ENCODE data around the gene HERC2.
A peak's percentile ranks its signal among the peaks of the same experiment; 100 is the strongest.
"Not testable (repeated sequence)": the region's sequence is repeated elsewhere in the genome, so short reads cannot be mapped to it uniquely, and the experiment has no call there.

Gene HERC2

GRCh38 chr15:28273468-28273867 lies 48.5 kb downstream of the HERC2 start:
- DNase-seq: no peak

DNA sequence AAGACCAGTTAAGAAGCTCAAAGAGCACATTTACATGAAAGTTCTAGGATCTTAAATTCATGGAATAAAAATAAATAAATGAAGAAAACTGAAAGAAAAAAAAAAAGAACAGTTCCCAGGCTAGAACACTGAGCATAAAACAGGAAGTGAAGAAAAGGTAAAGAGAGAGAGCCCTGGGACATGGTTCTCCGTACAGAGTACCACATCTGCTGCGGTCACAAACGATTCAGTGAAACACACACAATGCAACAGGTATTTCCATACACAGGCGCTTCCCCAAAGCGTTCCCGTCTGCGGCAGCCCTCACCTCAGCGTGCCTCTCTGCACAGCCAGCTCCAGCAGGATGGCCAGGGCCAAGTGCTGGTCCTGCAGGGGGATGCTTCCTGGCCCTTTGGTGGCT lies 49.4 kb downstream of the HERC2 start:
- DNase-seq: no peak

DNA sequence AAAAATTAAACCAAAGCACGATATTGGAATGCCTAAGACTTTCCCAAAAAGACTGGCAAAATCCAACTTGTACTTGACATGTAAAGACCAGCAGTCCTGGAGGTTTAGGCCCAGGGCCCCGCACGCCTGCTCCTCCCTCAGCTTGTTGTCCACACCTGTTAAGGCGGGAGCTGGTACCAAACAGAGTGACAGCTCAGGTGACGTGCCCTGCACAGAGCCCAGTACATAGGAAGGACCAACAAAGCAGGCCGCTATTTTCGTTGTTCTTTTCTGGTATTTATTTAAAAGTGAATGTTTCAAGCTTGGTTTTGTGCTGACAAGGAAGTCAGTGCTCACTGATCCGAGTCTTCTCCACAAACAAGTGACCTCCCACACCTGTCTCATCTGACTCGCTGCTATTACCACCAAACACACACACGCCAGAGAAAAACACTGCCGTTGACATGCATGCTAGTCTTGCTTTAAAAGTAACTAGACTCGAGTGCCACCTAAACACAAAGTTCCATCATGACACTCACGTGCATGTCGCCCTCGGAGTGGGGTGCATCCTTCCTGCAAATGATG lies 50.2 kb downstream of the HERC2 start:
- no peak for DNase-seq

- DNase-seq: no peak
These were observed 52.9 kb downstream of the HERC2 start for GRCh38 chr15:28269097-28269496.

GRCh38 chr15:28267727-28268126 lies 54.3 kb downstream of the HERC2 start:
- DNase-seq: no peak

DNA sequence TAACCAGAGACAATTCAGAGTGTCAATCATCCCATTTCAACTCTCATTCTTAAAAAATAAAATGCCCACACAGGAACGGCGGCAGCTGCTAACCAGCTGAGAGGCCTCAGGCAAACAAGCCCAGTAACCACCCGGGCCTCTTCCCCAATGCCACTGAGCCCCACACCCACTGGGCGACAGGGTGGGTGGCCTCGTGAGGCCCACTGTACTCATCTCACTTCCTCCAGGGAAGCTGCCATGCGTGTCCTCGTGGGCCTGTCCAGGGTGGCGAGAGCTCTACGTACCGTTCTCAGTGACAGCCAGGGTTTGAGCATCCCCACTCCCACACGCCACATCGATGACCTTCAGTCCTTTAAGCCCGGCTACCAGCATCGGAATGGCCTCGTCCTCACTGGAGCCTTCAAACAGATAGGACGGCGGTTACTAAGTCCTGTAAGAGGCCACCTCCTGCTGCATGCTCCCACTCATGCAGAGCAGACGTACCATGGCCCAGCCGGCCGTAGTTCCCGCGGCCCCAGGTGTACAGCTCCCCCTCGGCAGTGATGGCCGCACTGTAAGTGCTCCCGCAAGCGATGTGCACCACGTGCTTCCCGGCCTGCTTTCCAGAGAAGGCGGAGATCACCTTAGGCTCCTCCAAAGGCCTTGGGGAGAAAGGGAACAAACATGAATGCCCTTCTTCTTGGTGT lies 56.5 kb downstream of the HERC2 start:
- no peak for DNase-seq

- DNase-seq: no peak
These were observed 57.8 kb downstream of the HERC2 start for GRCh38 chr15:28264166-28264565.

GRCh38 chr15:28262438-28262837 lies 59.5 kb downstream of the HERC2 start:
- no peak for DNase-seq

GRCh38 chr15:28260722-28261121 lies 61.3 kb downstream of the HERC2 start:
- DNase-seq: no peak

GRCh38 chr15:28260317-28260716 lies 61.7 kb downstream of the HERC2 start:
- DNase-seq: no peak

- no peak for DNase-seq
These were observed 66.0 kb downstream of the HERC2 start for GRCh38 chr15:28255965-28256364.

DNA sequence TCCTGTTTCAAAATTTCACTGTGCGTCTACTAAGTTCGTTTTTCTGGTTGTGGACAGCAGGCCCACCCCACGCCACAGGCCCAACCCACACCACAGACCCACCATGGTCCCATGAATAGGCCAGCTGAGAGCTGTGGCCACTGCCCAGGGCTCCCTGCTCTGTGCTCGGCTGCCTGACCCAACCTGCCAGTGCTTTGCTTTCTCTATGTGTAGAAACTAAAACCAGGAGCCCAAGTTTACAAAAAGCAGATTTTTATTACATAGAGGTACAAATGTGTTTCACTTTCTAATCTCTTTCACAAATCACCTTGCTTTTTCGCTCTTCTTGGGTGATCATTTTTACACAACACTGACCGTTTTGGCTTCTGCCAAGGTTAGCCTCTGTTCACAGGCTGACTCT lies 69.1 kb downstream of the HERC2 start:
- no peak for DNase-seq

- no peak for DNase-seq
These were observed 75.4 kb downstream of the HERC2 start for GRCh38 chr15:28246605-28247004.

DNA sequence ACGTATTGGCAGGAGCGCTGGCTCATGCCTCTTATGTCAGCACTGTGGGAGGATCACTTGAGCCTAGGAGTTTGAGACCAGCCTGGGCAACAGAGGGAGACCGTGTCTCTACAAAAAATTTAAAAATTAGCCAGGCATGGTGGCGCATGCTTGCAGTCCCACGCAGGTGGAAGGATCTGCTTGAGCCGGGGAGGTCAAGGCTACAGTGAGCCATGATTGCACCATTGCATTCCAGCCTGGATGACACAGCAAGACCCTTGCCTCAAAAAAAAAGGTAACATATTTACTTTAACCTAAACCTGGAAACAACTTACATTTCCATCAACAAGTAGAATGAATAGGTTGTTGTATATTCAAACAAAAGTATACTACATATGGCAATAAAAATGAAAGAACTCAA lies 78.1 kb downstream of the HERC2 start:
- no peak for DNase-seq

- no peak for DNase-seq
These were observed 78.6 kb downstream of the HERC2 start for GRCh38 chr15:28243399-28243798.

GRCh38 chr15:28238296-28238695 lies 83.7 kb downstream of the HERC2 start:
- DNase-seq: not testable (repeated sequence)

GRCh38 chr15:28231743-28232142 lies 90.2 kb downstream of the HERC2 start:
- DNase-seq: not testable (repeated sequence)

DNA sequence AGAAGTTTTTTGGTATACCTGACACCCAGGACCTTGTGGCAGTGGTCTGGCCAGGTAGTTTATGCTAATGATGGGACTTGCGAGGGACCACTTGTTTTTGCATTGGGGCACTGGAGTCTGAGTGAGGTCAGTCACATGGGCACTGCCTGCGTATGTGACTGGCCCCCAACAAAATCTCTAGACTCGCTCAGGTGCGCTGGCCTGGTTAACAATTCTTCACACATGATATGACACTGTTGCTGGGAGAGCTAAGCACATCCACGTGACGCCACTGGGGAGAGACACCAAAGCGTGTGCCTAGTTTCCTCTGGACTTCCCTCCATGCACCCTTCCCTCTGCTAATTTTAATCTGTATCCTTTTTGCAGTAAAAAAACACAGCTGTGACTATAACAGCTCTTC lies 90.6 kb downstream of the HERC2 start:
- not testable (repeated sequence) for DNase-seq

DNA sequence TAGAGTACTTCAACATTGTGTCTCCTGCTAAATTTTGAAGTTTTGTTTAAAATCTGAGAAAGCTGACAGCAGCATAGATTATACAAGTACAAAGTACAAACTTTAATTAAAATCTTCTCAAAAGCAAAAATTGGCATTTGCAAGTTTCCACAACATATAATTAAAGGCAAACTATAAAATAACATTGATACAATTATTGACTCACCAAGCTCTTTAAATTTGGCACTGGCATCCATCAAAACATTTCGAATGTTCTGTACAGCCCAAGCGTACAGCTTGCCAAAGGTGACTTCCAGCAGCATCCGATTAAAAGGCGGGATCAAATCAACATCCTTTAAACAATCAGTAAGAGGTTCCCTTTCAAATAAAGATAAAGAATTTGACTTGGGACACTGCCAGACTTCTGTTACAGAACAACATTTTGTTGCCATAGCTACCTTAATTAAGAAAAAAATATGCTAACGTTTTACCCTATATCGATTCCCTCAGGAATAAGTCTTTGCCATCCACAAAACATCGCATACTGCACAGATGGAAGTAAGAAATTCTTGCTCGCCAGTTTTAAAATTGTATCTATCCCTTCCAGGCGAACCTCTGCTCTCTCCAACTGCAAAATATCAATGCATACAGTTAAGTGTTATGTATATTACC lies 92.9 kb downstream of the HERC2 start:
- DNase-seq: peak; percentile 48

DNA sequence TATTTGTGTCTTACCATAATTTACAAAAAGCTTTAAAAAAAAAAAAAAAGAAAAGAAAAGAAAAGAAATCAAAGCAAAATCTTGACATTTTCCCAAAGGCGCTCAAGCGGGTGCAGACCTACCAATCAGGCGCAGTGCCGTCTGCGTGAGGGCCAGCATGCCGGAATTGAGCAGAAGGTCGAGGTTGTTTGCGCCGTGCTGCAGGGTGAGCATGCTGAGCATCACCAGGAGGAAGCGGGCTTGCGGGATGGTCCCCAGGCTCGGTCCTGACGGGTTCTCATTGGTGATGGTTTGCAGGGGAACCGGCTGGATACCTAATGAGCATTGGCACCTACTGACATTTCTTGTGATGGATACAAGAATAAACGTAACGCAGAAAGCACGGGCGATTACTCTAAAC lies 93.9 kb downstream of the HERC2 start:
- no peak for DNase-seq

DNA sequence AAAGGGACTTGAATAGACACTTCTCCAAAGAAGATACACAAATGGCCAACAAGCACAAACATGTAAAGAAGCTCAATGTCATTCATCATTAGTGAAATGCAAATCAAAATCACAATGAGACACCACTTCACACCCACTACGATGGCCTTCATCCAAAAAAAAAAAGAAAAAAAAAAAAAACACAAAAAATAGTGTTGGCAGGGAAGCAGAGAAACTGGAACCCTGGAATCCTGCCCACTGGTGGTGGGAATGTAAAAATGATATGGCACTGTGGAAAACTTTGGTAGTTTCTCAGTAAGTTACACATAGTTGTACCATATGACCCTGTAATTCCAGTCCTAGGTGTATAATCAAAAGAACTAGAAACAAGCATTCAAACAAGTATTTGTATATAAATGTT lies 94.7 kb downstream of the HERC2 start:
- DNase-seq: not testable (repeated sequence)

DNA sequence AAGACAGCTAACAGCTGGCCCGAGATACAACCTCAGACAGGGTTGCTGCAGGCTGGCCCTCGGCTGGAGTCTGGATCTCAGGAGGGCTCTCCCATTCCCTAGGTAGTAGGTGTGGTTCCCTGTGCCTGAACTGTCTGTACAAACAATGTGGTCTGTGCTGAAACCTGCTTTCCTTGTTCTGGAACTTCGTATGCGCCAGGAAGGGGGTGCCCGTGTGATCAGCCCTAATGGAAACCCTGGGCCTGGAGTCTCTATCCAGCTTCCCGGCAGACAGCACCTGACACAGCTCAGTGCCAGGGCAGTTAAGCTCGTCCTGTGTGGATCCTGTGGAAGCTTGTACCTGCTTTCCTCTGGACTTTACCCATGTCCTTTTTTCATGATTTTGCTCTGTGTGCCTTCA lies 99.4 kb downstream of the HERC2 start:
- not testable (repeated sequence) for DNase-seq

GRCh38 chr15:28221696-28222095 lies 100.3 kb downstream of the HERC2 start:
- not testable (repeated sequence) for DNase-seq

DNA sequence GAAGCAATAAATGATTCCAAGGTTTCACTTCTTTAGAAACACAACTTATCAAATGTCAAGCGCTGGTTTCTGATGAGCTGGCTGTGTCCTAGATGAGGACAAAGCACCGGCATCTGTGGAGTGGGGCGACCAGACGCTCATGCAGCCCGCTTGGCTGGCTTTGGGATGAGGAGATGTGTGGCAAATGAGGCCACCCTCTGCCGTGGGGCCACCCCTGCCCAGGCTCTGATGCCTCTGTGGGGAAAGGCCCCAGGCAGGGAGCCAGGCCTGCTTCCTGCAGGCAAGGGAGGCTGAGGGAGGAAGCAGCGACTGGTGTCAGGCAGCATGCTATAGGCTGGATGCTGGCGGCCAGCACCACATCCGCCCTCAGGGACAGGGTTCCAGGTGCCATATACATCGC lies 102.9 kb downstream of the HERC2 start:
- no peak for DNase-seq
